SK-N-SH (cell line): ENCODE measurements around the gene IFNGR1. TPM values are rescaled to one million over a fixed set of nuclear protein-coding genes. Genes with fewer than 3 reads are reported as not detected.

Experiments used
- CTCF ChIA-PET: fragments of 300-600, 350-600 bp; formaldehyde crosslinking; extraction: SDS; loops from one replicate; lab custom pipeline; 2021; lab: Yijun Ruan, JAX
- POLR2A ChIA-PET: fragments of 350-600 bp; sonication (Branson Sonifier 250); formaldehyde crosslinking; extraction: SDS; loops from one replicate; lab custom pipeline; 2020; ENCODE audit warnings: antibody characterized with exemption, inconsistent platforms; lab: Yijun Ruan, JAX
- DNase-seq: peaks from one replicate; pipeline ENCODE4 v3.0.0; 2012
- H2AFZ ChIP-seq: fragments of 200-600 bp; sonication (generic); 2 replicates; pipeline ENCODE4 v1.8.1; 2016; ENCODE audit warnings: antibody characterized with exemption, mild to moderate bottlenecking, low read depth
- H3F3A ChIP-seq: fragments of 200-600 bp; sonication (generic); replicated peaks from 2 replicates; pipeline ENCODE3; 2016; ENCODE audit warnings: antibody characterized with exemption, mild to moderate bottlenecking; ENCODE audit not compliant: insufficient read depth
- H3K27ac ChIP-seq, 2 experiments: fragments of 200-500 bp in 1 of 2; fragments of 200-600 bp in 1 of 2; sonication (Bioruptor generic) in 1 of 2; sonication (generic), shearing (Covaris generic) in 1 of 2; 2 replicates each; pipeline versions ENCODE4 v1.5.1 to v1.6.1; 2014 to 2016; ENCODE audit warnings: low read depth in 2 of 2, inconsistent platforms in 1 of 2, low read length in 1 of 2, mild to moderate bottlenecking in 1 of 2, mixed read lengths in 1 of 2
- H3K27me3 ChIP-seq: fragments of 200-600 bp; sonication (generic), shearing (Covaris generic); 2 replicates; pipeline ENCODE4 v1.6.1; 2016; ENCODE audit warnings: mixed run types; ENCODE audit not compliant: insufficient read depth
- H3K36me3 ChIP-seq, 2 experiments: fragments of 200-500 bp in 1 of 2; fragments of 200-600 bp in 1 of 2; sonication (Bioruptor generic) in 1 of 2; sonication (generic) in 1 of 2; replicated peaks in 1 of 2; 2 replicates each; pipeline versions ENCODE3 to v1.5.1; 2014 to 2016; ENCODE audit warnings: low read length in 1 of 2, mild to moderate bottlenecking in 1 of 2; ENCODE audit not compliant: insufficient read depth in 2 of 2, control insufficient read depth in 1 of 2
- H3K4me1 ChIP-seq, 2 experiments: fragments of 200-500 bp in 1 of 2; fragments of 200-600 bp in 1 of 2; sonication (Bioruptor generic) in 1 of 2; sonication (generic), shearing (Covaris generic) in 1 of 2; 2 replicates each; pipeline versions ENCODE4 v1.5.1 to v1.6.1; 2014 to 2016; ENCODE audit warnings: low read depth in 1 of 2, low read length in 1 of 2, mixed run types in 1 of 2; ENCODE audit not compliant: insufficient read depth in 2 of 2, control insufficient read depth in 1 of 2
- H3K4me2 ChIP-seq: fragments of 200-600 bp; sonication (generic), shearing (Covaris generic); 2 replicates; pipeline ENCODE4 v1.6.1; 2017; ENCODE audit warnings: mixed run types
- H3K4me3 ChIP-seq, 2 experiments: fragments of 200-500 bp in 1 of 2; fragments of 200-600 bp in 1 of 2; sonication (Bioruptor generic) in 1 of 2; sonication (generic), shearing (Covaris generic) in 1 of 2; 2 replicates each; pipeline versions ENCODE4 v1.5.1 to v1.8.1; 2014 to 2016; ENCODE audit warnings: low read depth in 2 of 2, inconsistent platforms in 1 of 2, low read length in 1 of 2, mild to moderate bottlenecking in 1 of 2, mixed read lengths in 1 of 2, moderate library complexity in 1 of 2
- H3K79me2 ChIP-seq: fragments of 200-600 bp; sonication (generic); 2 replicates; pipeline ENCODE4 v1.8.1; 2017; ENCODE audit warnings: mild to moderate bottlenecking; ENCODE audit not compliant: insufficient read depth
- H3K9ac ChIP-seq: fragments of 200-600 bp; sonication (generic); 2 replicates; pipeline ENCODE4 v1.6.1; 2017; ENCODE audit warnings: mixed run types
- H3K9me2 ChIP-seq: fragments of 200-600 bp; sonication (generic); 2 replicates; pipeline ENCODE4 v1.6.1; 2017; ENCODE audit warnings: mixed run types
- H3K9me3 ChIP-seq: fragments of 200-600 bp; sonication (generic); 2 replicates; pipeline ENCODE4 v1.6.1; 2017; ENCODE audit warnings: mixed run types, mild to moderate bottlenecking, moderate library complexity
- H4K20me1 ChIP-seq: fragments of 200-600 bp; sonication (generic); 2 replicates; pipeline ENCODE4 v1.6.1; 2017; ENCODE audit warnings: mild to moderate bottlenecking, mixed run types; ENCODE audit not compliant: insufficient read depth
- CHD2 ChIP-seq: fragments of 150-350 bp; IDR thresholded peaks from 2 replicates; pipeline ENCODE4 v1.6.1; 2018; ENCODE audit warnings: low read length; ENCODE audit not compliant: partially characterized antibody
- EP300 ChIP-seq, 2 experiments: IDR thresholded peaks; 2 replicates each; pipeline versions ENCODE4 v1.4.0 to v1.6.1; 2012; ENCODE audit warnings: borderline replicate concordance in 1 of 2, low read depth in 1 of 2, low read length in 1 of 2
- EZH2phosphoT487 ChIP-seq: fragments of 200-600 bp; sonication (generic); IDR thresholded peaks from 2 replicates; pipeline ENCODE4 v1.6.1; 2017; ENCODE audit warnings: low read depth, mixed run types, mild to moderate bottlenecking, antibody characterized with exemption, moderate library complexity, borderline replicate concordance
- FOXJ3 ChIP-seq: sonication (generic); formaldehyde crosslinking; IDR thresholded peaks from 2 replicates; pipeline ENCODE4 v1.5.1; 2020; ENCODE audit warnings: mild to moderate bottlenecking, missing genetic modification reagents
- FOXM1 ChIP-seq: IDR thresholded peaks from 2 replicates; pipeline ENCODE4 v1.4.0; 2012; ENCODE audit warnings: low read depth, mild to moderate bottlenecking
- GABPA ChIP-seq: IDR thresholded peaks from 2 replicates; pipeline ENCODE4 v1.4.0; 2012; ENCODE audit warnings: low read depth, mild to moderate bottlenecking
- GATA2 ChIP-seq: sonication (generic); formaldehyde crosslinking; IDR thresholded peaks from 2 replicates; pipeline ENCODE4 v1.5.0; 2020; ENCODE audit warnings: mild to moderate bottlenecking, missing genetic modification reagents
- MEF2A ChIP-seq: IDR thresholded peaks from 2 replicates; pipeline ENCODE4 v1.4.0; 2012; ENCODE audit warnings: low read depth, borderline replicate concordance
- MXI1 ChIP-seq: IDR thresholded peaks from 2 replicates; pipeline ENCODE4 v1.6.1; 2012; ENCODE audit warnings: mild to moderate bottlenecking, low read depth, low read length, improper control_type of control experiment
- NFIC ChIP-seq: IDR thresholded peaks from 2 replicates; pipeline ENCODE4 v1.4.0; 2012; ENCODE audit warnings: borderline replicate concordance
- POLR2AphosphoS5 ChIP-seq: IDR thresholded peaks from 2 replicates; pipeline ENCODE4 v1.6.1; 2012; ENCODE audit warnings: low read depth, low read length
- RAD21 ChIP-seq: IDR thresholded peaks from 2 replicates; pipeline ENCODE4 v1.6.1; 2012; ENCODE audit warnings: mild to moderate bottlenecking, low read length
- RCOR1 ChIP-seq: fragments of 150-350 bp; IDR thresholded peaks from 2 replicates; pipeline ENCODE4 v1.6.1; 2017; ENCODE audit warnings: antibody characterized with exemption, low read length
- RXRA ChIP-seq: IDR thresholded peaks from 2 replicates; pipeline ENCODE4 v1.4.0; 2012; ENCODE audit warnings: low read depth, mild to moderate bottlenecking, borderline replicate concordance
- SMC3 ChIP-seq: IDR thresholded peaks from 2 replicates; pipeline ENCODE4 v1.6.1; 2012; ENCODE audit warnings: low read depth, low read length, improper control_type of control experiment
- TCF12 ChIP-seq: IDR thresholded peaks from 2 replicates; pipeline ENCODE4 v1.4.0; 2012
- TEAD4 ChIP-seq: IDR thresholded peaks from 2 replicates; pipeline ENCODE4 v1.4.0; 2012; ENCODE audit warnings: mild to moderate bottlenecking, borderline replicate concordance; ENCODE audit not compliant: insufficient read depth
- whole genome bisulfite sequencing: methylation state at CpG from one replicate; pipeline ENCODE4 v1.1.6; 2017; ENCODE audit warnings: low lambda C conversion rate; 5-methylcytosine and 5-hydroxymethylcytosine counted together
- polyA plus RNA-seq, 3 experiments: library from polyadenylated mRNA; depleted of rRNA; stranded (reverse); fragments of >200 nt; gene quantifications; 2 replicates each; pipeline ENCODE4 v1.2.3, GENCODE V29; 2012
- TF ChIP-seq, protein P1 (sequence below): fragments of 150-350 bp; IDR thresholded peaks from 2 replicates; pipeline ENCODE4 v1.6.1; 2017; ENCODE audit warnings: antibody characterized with exemption, low read length, low read depth, borderline replicate concordance
- TF ChIP-seq, protein P2 (sequence below): IDR thresholded peaks from 2 replicates; pipeline ENCODE4 v1.4.0; 2012; ENCODE audit warnings: low read depth
- TF ChIP-seq, protein P3 (sequence below): fragments of 200-600 bp; sonication (generic); IDR thresholded peaks from 2 replicates; pipeline ENCODE4 v1.6.1; 2017; ENCODE audit warnings: antibody characterized with exemption, mild to moderate bottlenecking, moderate library complexity
- TF ChIP-seq, protein P4 (sequence below): IDR thresholded peaks from 2 replicates; pipeline ENCODE4; 2012

Gene IFNGR1
- polyA plus RNA-seq, 1 of the 3 experiments (the other 2 are of a cell fraction), result 11.5 TPM

DNA sequence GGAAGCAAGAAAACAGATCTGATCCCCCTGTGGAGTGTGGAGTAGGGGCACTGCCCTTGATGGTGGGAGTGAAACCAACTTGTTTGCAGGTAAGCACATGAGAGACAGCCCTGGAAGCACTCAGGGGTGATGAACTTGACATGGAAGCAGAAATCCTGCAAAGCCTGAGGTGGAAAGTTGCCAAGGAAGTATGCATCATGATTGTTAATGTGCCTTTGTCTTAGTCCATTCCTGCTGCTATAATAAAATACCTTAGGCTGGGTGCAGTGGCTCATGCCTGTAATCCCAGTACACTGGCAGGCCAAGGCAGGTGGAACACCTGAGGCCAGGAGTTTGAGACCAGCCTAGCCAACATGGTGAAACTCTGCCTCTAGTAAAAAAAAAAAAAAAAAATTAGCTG, 40.2 kb upstream of the IFNGR1 start:
- Histone ChIP-seq H3K4me1 (no peaks in the 10 kb centered on the region), H3K4me3 (no peak overlapping the region), H3K9ac (no peak overlapping the region), H3K9me3 (no peaks in the 10 kb centered on the region), H2AFZ (no peak overlapping the region), H3K27ac (no peak overlapping the region), H3K27me3 (no peaks in the 10 kb centered on the region), H3K4me2 (no peak overlapping the region), H3K79me2 (no peaks in the 10 kb centered on the region), H3K36me3 (no peaks in the 10 kb centered on the region), H3F3A (no peaks in the 10 kb centered on the region), H4K20me1 (no peaks in the 10 kb centered on the region), H3K9me2 (no peaks in the 10 kb centered on the region)
- DNase-seq, result no peak
- ChIA-PET CTCF (interaction anchor here (0.6 to 2.3 kb wide), 2 partner anchors 12 to 162 kb away, joined by 3 to 7 read pairs; no protein-coding TSS in a partner anchor), POLR2A (no interaction called here)
- no peak for TF ChIP-seq RAD21
- no peak for TF ChIP-seq CHD2
- TF ChIP-seq EZH2phosphoT487, result no peak
- no peak for TF ChIP-seq SMC3
- TF ChIP-seq, protein P1, sequence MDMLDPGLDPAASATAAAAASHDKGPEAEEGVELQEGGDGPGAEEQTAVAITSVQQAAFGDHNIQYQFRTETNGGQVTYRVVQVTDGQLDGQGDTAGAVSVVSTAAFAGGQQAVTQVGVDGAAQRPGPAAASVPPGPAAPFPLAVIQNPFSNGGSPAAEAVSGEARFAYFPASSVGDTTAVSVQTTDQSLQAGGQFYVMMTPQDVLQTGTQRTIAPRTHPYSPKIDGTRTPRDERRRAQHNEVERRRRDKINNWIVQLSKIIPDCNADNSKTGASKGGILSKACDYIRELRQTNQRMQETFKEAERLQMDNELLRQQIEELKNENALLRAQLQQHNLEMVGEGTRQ, result no peak
- TF ChIP-seq MXI1, result no peak
- TF ChIP-seq EP300 (IDR thresholded peaks at IDR 0.05; ENCODE audit: borderline replicate concordance in 1 of 2, low read depth in 1 of 2, low read length in 1 of 2), result no peak
- TF ChIP-seq RCOR1, result no peak
- TF ChIP-seq NFIC, result no peak
- TF ChIP-seq GABPA, result no peak
- TF ChIP-seq, protein P2, sequence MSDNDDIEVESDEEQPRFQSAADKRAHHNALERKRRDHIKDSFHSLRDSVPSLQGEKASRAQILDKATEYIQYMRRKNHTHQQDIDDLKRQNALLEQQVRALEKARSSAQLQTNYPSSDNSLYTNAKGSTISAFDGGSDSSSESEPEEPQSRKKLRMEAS, result no peak
- no peak for TF ChIP-seq GATA2 (CRISPR knock-in tag)
- no peak for TF ChIP-seq FOXJ3

DNA sequence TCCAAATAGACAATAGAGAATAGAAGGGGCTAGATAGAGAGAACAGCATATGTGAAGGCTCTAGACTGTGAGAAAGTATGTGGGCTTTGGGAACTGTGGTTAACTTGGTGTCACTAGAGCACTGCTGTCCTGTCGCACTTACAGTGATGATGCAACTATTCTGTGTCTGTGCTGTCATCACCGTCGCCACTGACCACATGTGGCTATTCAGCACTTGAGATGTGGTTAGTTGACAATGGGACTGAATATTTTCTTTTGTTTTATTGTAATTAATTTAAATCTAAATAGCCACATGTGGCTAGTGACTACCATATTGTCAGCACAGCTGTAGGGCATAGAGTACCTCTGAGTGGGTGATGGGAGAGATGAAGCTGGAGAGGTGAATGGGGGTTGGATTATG, 39.0 kb upstream of the IFNGR1 start:
- POLR2A ChIA-PET, result no interaction called here
- Histone ChIP-seq H3K36me3 (no peaks in the 10 kb centered on the region), H3F3A (no peaks in the 10 kb centered on the region), H4K20me1 (no peaks in the 10 kb centered on the region), H3K4me3 (no peak overlapping the region), H3K9me2 (no peaks in the 10 kb centered on the region), H3K27me3 (no peaks in the 10 kb centered on the region), H3K79me2 (no peaks in the 10 kb centered on the region), H3K9ac (no peak overlapping the region), H3K4me2 (no peak overlapping the region), H3K27ac (no peak overlapping the region), H2AFZ (no peak overlapping the region), H3K4me1 (no peaks in the 10 kb centered on the region), H3K9me3 (no peaks in the 10 kb centered on the region)
- no peak for DNase-seq
- CTCF ChIA-PET, result interaction anchor here (1.0 kb wide), 1 partner anchor 57 kb away, joined by 3 read pairs; no protein-coding TSS in a partner anchor
- WGBS, result 79% methylated on average over 3 of the region's 3 CpGs
- TF ChIP-seq MXI1 (no peak), FOXM1 (no peak), POLR2AphosphoS5 (no peak), TCF12 (no peak), FOXJ3 (no peak), MEF2A (no peak), TEAD4 (no peak), RXRA (no peak), RAD21 (no peak)
- TF ChIP-seq, protein P1, result no peak
- TF ChIP-seq, protein P3, sequence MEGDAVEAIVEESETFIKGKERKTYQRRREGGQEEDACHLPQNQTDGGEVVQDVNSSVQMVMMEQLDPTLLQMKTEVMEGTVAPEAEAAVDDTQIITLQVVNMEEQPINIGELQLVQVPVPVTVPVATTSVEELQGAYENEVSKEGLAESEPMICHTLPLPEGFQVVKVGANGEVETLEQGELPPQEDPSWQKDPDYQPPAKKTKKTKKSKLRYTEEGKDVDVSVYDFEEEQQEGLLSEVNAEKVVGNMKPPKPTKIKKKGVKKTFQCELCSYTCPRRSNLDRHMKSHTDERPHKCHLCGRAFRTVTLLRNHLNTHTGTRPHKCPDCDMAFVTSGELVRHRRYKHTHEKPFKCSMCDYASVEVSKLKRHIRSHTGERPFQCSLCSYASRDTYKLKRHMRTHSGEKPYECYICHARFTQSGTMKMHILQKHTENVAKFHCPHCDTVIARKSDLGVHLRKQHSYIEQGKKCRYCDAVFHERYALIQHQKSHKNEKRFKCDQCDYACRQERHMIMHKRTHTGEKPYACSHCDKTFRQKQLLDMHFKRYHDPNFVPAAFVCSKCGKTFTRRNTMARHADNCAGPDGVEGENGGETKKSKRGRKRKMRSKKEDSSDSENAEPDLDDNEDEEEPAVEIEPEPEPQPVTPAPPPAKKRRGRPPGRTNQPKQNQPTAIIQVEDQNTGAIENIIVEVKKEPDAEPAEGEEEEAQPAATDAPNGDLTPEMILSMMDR, result no peak
- TF ChIP-seq, protein P4, sequence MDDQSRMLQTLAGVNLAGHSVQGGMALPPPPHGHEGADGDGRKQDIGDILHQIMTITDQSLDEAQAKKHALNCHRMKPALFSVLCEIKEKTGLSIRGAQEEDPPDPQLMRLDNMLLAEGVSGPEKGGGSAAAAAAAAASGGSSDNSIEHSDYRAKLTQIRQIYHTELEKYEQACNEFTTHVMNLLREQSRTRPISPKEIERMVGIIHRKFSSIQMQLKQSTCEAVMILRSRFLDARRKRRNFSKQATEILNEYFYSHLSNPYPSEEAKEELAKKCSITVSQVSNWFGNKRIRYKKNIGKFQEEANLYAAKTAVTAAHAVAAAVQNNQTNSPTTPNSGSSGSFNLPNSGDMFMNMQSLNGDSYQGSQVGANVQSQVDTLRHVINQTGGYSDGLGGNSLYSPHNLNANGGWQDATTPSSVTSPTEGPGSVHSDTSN, result no peak
- TF ChIP-seq, protein P2, result no peak
